GM18511 (cell line): ENCODE measurements around the gene PLP1.
"Not testable (repeated sequence)": the region's sequence is repeated elsewhere in the genome, so short reads cannot be mapped to it uniquely, and the experiment has no call there.

Experiments used
- ATAC-seq: cut with Tn5 transposase; IDR thresholded peaks from one replicate; pipeline ENCODE4 v1.9.1; 2021; ENCODE audit warnings: mild to moderate bottlenecking, moderate library complexity; ENCODE audit not compliant: unreplicated experiment

Gene PLP1

GRCh38 chrX:103776546-103776945 is at the start of gene PLP1:
Gene PLP1 (plus strand): TSS chrX:103776840. CDS start chrX:103776996, 156 bp downstream.
- no peak for ATAC-seq

DNA sequence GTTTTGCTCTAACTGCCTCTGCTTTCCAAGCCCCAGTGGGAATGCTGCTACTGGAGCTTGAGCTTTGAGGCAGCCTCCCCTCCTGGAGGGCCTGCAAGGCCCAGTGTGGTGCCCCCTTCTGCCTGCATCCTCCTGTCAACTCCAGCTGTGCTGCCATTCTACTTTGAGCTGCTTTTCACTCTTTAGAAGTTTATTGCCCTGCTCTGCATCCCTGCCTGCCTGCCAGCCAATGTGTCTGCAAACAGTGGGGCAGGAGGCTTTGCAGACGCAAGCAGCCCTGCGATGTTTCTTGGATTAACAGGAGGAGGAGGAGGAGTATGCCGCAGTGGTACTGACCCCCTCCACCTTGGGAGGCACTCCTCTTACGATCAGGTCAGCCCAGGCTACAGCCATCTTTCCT is 49.5 kb upstream of the PLP1 start:
- ATAC-seq: no peak

DNA sequence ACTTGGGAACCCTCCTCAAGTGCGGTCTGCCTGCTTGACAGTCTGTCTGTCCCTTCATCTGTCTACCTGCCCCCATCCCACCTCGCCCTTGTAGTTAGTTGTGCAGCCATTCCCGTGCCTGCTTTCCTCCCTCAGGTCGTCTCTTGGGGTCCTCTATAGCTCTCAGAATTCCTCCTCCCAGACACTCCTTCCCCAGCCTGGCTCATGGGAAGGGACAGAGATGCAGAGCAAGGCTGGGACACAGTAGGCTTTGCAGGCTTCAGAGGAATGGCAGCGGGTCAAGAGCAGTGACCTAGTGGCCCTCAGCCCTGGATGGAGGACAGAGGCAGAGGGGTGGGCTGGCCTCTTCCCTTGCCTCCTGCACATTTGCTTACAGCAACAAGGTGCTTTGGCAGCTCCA is 47.6 kb upstream of the PLP1 start:
- no peak for ATAC-seq

DNA sequence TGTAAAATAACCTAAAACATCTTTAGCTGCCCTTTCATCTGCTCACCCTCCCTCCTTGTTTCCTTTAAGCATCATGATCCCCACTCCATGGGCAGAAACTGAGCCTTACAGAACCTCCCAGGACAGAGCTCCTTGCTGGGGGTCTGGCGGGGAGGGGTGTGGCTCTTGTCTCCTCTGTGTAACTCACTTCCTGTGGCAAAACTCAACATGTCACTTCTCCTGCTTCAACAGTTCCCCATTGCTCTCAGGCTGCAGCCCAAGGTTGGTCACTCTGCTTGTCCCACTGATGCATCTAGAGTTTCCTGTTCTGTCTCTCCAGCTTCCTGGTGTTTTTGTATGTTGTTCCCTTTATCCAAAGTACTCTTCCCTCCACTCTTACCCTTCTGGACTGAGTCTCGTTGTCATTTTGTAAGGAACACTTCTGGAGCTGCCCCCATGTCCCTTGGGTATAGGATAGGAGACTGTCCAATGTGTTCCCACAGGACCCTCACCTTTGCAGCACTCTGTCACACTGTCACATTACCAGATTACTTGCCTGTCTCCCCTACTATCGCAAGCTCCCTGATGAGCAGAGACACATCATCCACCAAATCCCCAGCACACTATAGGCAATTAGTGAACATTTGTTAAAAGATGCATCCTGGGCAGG is 46.4 kb upstream of the PLP1 start:
- no peak for ATAC-seq

DNA sequence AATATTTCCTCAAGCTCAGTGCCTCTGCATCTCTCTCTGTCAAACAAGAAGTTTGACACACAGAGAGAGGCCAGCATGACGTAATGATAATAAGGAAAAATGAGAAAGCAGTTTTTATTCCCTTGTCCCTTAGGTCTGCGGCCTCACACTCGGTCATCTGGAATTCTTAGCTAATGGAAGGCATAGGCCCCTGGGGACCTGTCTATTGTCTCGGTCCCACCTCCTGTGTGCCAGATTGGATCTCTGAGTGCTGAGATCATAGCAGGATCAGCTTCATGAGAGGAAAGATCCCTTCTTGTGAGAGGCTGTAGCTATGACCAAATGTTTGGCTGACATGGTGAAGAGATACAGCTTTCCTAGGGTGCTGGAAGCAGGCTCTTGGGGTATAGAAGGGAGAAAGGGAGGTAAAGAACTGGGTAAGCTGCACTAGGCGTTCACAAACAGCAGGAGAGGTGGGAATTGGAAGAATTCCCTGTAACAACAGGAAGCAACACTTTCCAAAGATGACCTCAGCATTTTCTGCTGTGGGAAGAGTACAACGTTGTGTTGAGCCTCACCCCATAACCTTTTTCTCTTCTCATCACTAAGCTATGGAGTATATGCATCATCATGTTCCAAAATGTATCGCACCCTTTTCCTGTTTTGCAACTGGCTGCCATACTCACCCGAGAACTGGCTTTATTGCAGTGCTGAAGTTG is 45.7 kb upstream of the PLP1 start:
- ATAC-seq: no peak

DNA sequence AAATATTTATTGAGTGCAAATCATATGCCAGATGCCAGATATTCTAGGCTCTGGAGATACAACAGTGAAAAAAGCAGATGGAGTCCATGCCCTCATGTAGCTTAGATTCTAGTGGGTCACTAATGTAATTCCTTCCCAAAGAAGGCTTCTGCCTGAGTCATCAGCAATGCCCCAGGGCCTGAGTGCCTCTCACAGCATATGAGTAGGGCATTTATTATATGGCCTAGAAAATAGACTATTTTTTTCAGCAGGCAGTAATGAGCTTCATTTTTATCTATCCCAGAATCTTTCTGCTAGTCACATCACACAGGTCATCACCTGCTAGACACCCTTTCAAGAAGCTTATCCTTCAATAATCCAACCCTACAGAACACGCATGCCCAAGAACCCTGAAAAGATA is 43.6 kb upstream of the PLP1 start:
- ATAC-seq: no peak

- ATAC-seq: no peak
Observed at GRCh38 chrX:103734125-103734760, 42.4 kb upstream of the PLP1 start.

DNA sequence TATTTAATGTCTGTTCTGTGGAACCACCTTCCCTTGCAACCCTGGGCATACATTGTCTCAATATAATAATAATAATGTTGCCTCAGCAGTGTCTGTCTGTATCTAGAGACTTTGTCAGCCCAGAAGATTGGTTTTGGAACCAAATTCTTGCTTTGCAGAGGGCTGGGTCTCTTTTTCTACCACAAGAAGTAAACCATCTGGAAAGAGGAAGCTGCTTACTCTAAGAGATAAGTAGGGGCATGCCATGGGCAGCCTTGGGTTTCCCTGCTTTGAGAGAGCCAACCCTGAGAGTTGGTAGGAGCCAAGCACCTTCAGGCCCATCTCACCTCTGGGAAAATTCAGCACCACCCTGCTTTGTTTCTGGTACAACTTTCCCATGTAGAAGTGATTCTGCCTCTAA is 38.9 kb upstream of the PLP1 start:
- ATAC-seq: no peak

GRCh38 chrX:103739421-103739820 is 37.2 kb upstream of the PLP1 start:
- ATAC-seq: no peak

- ATAC-seq: no peak
Observed at GRCh38 chrX:103741879-103742278, 34.8 kb upstream of the PLP1 start.

GRCh38 chrX:103742339-103742738 is 34.3 kb upstream of the PLP1 start:
- ATAC-seq: no peak

- ATAC-seq: no peak
Observed at GRCh38 chrX:103747163-103747562, 29.5 kb upstream of the PLP1 start.

- no peak for ATAC-seq
Observed at GRCh38 chrX:103754401-103754800, 22.2 kb upstream of the PLP1 start.

DNA sequence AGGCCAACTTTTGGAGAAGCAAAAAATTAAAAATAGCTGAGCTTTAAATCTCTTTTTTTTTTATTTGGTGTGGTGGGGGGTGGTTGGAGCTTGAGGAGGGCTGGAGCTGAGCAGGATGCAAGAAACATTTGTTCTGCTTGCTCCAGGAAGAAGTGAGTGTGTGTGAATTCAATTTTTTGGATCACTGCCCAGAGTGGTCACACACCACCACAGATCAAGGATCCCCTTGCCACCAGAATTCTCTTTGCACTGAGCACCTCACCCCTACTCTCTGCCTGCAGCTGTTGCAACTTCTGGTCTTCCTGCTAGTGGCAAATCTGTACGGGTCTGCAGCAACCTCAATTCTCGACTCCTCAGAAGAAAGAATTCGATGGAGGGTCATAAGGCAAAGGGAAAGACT is 19.9 kb upstream of the PLP1 start:
- no peak for ATAC-seq

DNA sequence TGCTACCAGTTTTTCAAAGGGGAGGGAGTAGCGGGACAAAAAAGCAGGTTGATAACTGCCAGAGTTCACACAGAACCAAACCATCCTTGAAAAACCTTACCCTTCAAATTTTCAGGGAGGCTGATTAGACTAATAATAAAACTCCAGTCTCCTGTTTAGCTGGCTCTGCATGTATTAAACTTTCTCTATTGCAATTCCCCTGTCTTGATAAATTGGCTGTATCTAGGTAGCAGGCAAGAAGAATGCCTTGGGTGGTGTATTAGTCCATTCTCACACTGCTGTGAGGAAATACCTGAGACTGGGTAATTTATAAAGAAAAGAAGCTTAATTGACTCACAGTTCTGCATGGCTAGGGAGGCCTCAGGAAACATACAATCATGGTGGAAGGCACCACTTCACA is 18.1 kb upstream of the PLP1 start:
- no peak for ATAC-seq

- not testable (repeated sequence) for ATAC-seq
Observed at GRCh38 chrX:103763541-103763940, 13.1 kb upstream of the PLP1 start.

DNA sequence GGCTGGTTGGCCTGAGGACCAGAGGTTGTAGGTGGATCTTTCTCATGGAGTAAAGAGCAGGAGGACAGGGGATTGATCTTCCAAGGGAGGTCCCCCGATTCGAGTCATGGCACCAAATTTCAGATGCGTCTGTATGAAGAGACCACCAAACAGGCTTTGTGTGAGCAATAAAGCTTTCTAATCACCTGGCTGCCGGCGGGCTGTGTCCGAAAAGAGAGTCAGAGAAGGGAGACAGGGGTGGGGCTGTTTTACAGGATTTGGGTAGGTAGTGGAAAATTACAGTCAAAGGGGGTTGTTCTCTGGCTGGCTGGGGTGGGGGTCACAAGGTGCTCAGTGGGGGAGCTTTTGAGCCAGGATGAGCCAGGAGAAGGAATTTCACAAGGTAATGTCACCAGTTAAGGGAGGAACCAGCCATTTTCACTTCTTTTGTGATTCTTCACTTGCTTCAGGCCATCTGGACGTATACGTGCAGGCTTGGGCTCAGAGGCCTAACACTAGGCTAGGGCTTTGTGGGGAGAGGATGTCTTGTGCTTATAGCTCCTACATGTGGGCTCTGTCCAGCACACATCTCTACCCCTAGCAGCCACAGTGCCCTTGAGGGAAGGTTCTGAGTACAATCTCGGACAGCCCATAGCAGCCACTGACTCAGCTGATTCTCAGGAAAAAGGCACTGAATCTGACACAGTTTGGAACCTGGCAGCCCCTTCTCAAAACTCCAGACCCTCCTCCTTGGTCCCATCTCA is 9.7 kb upstream of the PLP1 start:
- ATAC-seq: not testable (repeated sequence)

DNA sequence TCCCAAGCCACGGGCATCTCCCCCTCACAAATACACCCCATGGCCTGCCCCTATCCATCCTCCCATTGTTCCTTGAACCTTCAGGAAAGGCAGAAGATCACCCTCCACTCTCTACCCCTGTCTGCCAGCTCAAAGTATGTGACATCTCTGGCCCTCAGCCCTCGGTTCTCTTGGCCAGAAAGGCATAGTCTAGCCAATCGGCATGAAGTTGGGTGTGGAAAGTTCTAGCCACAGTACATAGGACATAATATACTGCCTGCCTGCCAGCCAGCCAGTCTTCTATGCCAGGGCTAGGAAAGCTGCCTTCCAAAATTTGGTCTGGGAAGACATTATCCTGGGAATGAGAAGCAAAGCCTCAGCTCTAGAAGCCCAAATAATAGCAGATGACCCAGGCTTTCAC is 3.2 kb upstream of the PLP1 start:
- no peak for ATAC-seq

DNA sequence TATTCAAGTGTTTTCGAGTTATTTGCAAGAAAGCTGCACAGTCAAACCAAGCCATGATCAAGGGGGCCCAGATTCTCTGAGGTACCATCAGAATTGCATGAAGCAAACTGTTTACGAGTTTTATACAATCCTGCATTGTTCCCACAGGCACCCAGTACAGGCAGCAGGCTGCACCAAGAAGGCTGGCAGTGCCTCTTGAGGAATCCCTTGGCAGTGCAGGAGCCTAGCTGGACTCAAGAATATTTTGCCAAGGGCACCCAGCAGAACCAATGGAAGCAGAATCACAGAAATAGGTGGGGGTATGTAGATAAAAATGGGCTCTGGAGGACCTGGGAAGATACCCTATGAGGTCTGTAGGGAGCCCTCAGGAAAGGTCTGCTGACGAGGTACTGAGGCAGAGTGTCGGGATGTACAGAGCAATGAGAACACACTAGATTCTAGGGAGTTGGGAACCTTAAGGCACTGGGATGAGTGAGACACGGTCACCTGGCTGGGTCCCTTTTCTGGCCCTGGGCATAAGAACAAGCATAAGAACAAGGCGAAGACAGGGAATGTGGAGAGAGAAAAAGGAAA is 2.5 kb upstream of the PLP1 start:
- no peak for ATAC-seq

- ATAC-seq: no peak
Observed at GRCh38 chrX:103779141-103779789, 2.6 kb downstream of the PLP1 start.
